GM21717 (cell line): Measurements from ENCODE around the gene MAP1B.

Experiments used
- ATAC-seq: cut with Tn5 transposase; IDR thresholded peaks from one replicate; pipeline ENCODE4 v1.9.1; 2021; ENCODE audit warnings: mild to moderate bottlenecking, moderate library complexity; ENCODE audit not compliant: unreplicated experiment

The MAP1B gene

GRCh38 chr5:72221099-72221498 is 113.8 kb downstream of the MAP1B start:
- no peak for ATAC-seq

GRCh38 chr5:72221541-72221940 is 114.3 kb downstream of the MAP1B start:
- ATAC-seq = no peak

GRCh38 chr5:72222521-72222920 is 115.2 kb downstream of the MAP1B start:
- ATAC-seq = no peak

- no peak for ATAC-seq
Measured at GRCh38 chr5:72223371-72223770, 116.1 kb downstream of the MAP1B start.

GRCh38 chr5:72224946-72225463 is 117.7 kb downstream of the MAP1B start:
- no peak for ATAC-seq

- ATAC-seq = no peak
Measured at GRCh38 chr5:72225741-72226140, 118.5 kb downstream of the MAP1B start.

- ATAC-seq = no peak
Measured at GRCh38 chr5:72226950-72227349, 119.7 kb downstream of the MAP1B start.

GRCh38 chr5:72228960-72229359 is 121.7 kb downstream of the MAP1B start:
- ATAC-seq = no peak

GRCh38 chr5:72231991-72232703 is 124.9 kb downstream of the MAP1B start:
- ATAC-seq = no peak

GRCh38 chr5:72232838-72233237 is 125.6 kb downstream of the MAP1B start:
- no peak for ATAC-seq

- no peak for ATAC-seq
Measured at GRCh38 chr5:72233835-72234234, 126.6 kb downstream of the MAP1B start.

GRCh38 chr5:72234265-72234700 is 127.0 kb downstream of the MAP1B start:
- peak; percentile 78 for ATAC-seq

- ATAC-seq = no peak
Measured at GRCh38 chr5:72234868-72235267, 127.6 kb downstream of the MAP1B start.

- ATAC-seq = no peak
Measured at GRCh38 chr5:72235725-72236124, 128.4 kb downstream of the MAP1B start.

GRCh38 chr5:72237415-72237814 is 130.1 kb downstream of the MAP1B start:
- no peak for ATAC-seq

GRCh38 chr5:72237879-72238278 is 130.6 kb downstream of the MAP1B start:
- ATAC-seq = no peak

- ATAC-seq = no peak
Measured at GRCh38 chr5:72238712-72239445, 131.6 kb downstream of the MAP1B start.

- no peak for ATAC-seq
Measured at GRCh38 chr5:72241346-72242003, 134.2 kb downstream of the MAP1B start.

GRCh38 chr5:72242796-72243475 is 135.7 kb downstream of the MAP1B start:
- ATAC-seq = no peak

GRCh38 chr5:72243706-72244105 is 136.4 kb downstream of the MAP1B start:
- ATAC-seq = no peak

- peak; percentile 87 for ATAC-seq
Measured at GRCh38 chr5:72244862-72245371, 137.6 kb downstream of the MAP1B start.
